ENCODE results near the gene SLC44A2. TPM values are rescaled to one million over a fixed set of nuclear protein-coding genes. Genes with fewer than 3 reads are reported as not detected.

The SLC44A2 gene
- polyA plus RNA-seq, 1 experiment, result 114 TPM

- H3K4me3 ChIP-seq (ENCODE audit: low read depth, low read length), result no peak overlapping the region
- DNase-seq (ENCODE audit: low read depth), result no peak
- ChIA-PET POLR2A (interaction anchor here (0.7 kb wide), 1 partner anchor 20 kb away, joined by 5 read pairs; no protein-coding TSS in a partner anchor), CTCF (interaction anchor here (1.8 to 16.3 kb wide), 2 partner anchors 16 to 61 kb away, joined by 5 to 374 read pairs; partner anchors contain the start of gene SLC44A2)
- H3K27me3 ChIP-seq (ENCODE audit: control insufficient read depth, insufficient read depth, low read length), result no peaks in the 10 kb centered on the region
- peaks cover 19% of the 10 kb centered on the region for H3K36me3 ChIP-seq (ENCODE audit: control insufficient read depth, insufficient read depth, low read length)
- TF ChIP-seq, protein P1, sequence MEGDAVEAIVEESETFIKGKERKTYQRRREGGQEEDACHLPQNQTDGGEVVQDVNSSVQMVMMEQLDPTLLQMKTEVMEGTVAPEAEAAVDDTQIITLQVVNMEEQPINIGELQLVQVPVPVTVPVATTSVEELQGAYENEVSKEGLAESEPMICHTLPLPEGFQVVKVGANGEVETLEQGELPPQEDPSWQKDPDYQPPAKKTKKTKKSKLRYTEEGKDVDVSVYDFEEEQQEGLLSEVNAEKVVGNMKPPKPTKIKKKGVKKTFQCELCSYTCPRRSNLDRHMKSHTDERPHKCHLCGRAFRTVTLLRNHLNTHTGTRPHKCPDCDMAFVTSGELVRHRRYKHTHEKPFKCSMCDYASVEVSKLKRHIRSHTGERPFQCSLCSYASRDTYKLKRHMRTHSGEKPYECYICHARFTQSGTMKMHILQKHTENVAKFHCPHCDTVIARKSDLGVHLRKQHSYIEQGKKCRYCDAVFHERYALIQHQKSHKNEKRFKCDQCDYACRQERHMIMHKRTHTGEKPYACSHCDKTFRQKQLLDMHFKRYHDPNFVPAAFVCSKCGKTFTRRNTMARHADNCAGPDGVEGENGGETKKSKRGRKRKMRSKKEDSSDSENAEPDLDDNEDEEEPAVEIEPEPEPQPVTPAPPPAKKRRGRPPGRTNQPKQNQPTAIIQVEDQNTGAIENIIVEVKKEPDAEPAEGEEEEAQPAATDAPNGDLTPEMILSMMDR (IDR thresholded peaks at IDR 0.05; ENCODE audit: insufficient read depth, low read depth, low read length), result no peak
These were observed 15.9 kb downstream of the SLC44A2 start for GRCh38 chr19:10641248-10641647.

GRCh38 chr19:10642473-10643171, 17.3 kb downstream of the SLC44A2 start:
- H3K36me3 ChIP-seq (ENCODE audit: control insufficient read depth, insufficient read depth, low read length), result peaks cover 16% of the 10 kb centered on the region
- no peak for DNase-seq (ENCODE audit: low read depth)
- ChIA-PET CTCF (interaction anchor here (0.9 to 16.3 kb wide), 5 partner anchors 10 to 62 kb away, joined by 3 to 374 read pairs (median 6); no protein-coding TSS in a partner anchor), POLR2A (no interaction called here)
- H3K4me3 ChIP-seq (ENCODE audit: low read depth, low read length), result no peak overlapping the region
- H3K27me3 ChIP-seq (ENCODE audit: control insufficient read depth, insufficient read depth, low read length), result no peaks in the 10 kb centered on the region
- TF ChIP-seq, protein P1 (IDR thresholded peaks at IDR 0.05; ENCODE audit: insufficient read depth, low read depth, low read length), result no peak

GRCh38 chr19:10643172-10643967, 18.0 kb downstream of the SLC44A2 start:
- Histone ChIP-seq H3K36me3 (ENCODE audit: control insufficient read depth, insufficient read depth, low read length) (peaks cover 12% of the 10 kb centered on the region), H3K4me3 (ENCODE audit: low read depth, low read length) (no peak overlapping the region), H3K27me3 (ENCODE audit: control insufficient read depth, insufficient read depth, low read length) (no peaks in the 10 kb centered on the region)
- no peak for DNase-seq (ENCODE audit: low read depth)
- ChIA-PET CTCF (interaction anchor here (0.6 to 16.3 kb wide), 19 partner anchors 9 to 300 kb away, joined by 3 to 374 read pairs (median 6); partner anchors contain the start of genes CDC37, DNM2, QTRT1 and SLC44A2), POLR2A (no interaction called here)
- TF ChIP-seq, protein P1 (IDR thresholded peaks at IDR 0.05; ENCODE audit: insufficient read depth, low read depth, low read length), result no peak

DNA sequence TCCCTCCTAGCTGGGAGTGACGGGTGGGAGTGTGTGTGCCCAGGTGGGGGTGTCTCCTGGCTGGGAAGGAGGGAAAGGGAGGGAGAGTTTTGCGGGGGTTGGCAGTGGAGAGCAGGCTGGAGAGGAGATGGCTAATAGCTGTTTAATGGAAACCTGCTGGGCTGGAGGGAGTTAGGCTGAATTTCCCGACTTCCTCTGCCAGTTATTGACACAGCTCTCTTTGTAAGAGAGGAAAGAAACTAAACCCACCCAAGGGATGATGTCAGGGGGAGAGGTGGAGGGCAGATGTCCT, 18.6 kb downstream of the SLC44A2 start:
- TF ChIP-seq, protein P1 (IDR thresholded peaks at IDR 0.05; ENCODE audit: insufficient read depth, low read depth, low read length), result no peak
- H3K36me3 ChIP-seq (ENCODE audit: control insufficient read depth, insufficient read depth, low read length), result peaks cover 12% of the 10 kb centered on the region
- ChIA-PET CTCF (interaction anchor here (0.6 to 16.3 kb wide), 24 partner anchors 8 to 300 kb away, joined by 3 to 374 read pairs (median 6); partner anchors contain the start of genes CDC37, DNM2, KRI1 and QTRT1), POLR2A (no interaction called here)
- no peaks in the 10 kb centered on the region for H3K27me3 ChIP-seq (ENCODE audit: control insufficient read depth, insufficient read depth, low read length)
- DNase-seq (ENCODE audit: low read depth), result no peak
- no peak overlapping the region for H3K4me3 ChIP-seq (ENCODE audit: low read depth, low read length)
